IMR-90 (cell line): ENCODE data around the gene C6. TPM values are rescaled to one million over a fixed set of nuclear protein-coding genes. Genes with fewer than 3 reads are reported as not detected.

ENCODE experiments used
- ATAC-seq: fragments of 200-7000 bp; cut with Tn5 transposase; 2 replicates; pipeline ENCODE4 v1.9.1; 2020; ENCODE audit warnings: low read depth, mild to moderate bottlenecking, moderate library complexity
- BruUV-seq: library from RNA; stranded (reverse); fragments of 400-500 nt; replicated peaks from 2 replicates; lab custom pipeline; 2021; lab: Mats Ljungman, UMichigan
- CTCF ChIA-PET: fragments of 300-600 bp; formaldehyde crosslinking; extraction: SDS; loops from one replicate; lab custom pipeline; 2021; ENCODE audit warnings: antibody characterized with exemption; lab: Yijun Ruan, JAX
- POLR2A ChIA-PET: fragments of 300-600 bp; sonication (Branson Sonifier 250); formaldehyde crosslinking; loops from one replicate; lab custom pipeline; 2022; ENCODE audit warnings: antibody characterized with exemption; ENCODE audit not compliant: unreplicated experiment; lab: Charles Lee
- DNase-seq: peaks from one replicate; pipeline ENCODE4 v3.0.0; 2013
- H2AFZ ChIP-seq: replicated peaks from 2 replicates; pipeline ENCODE3; 2013; ENCODE audit warnings: low read length, mild to moderate bottlenecking; ENCODE audit not compliant: poor library complexity
- H2AK5ac ChIP-seq: 2 replicates; pipeline ENCODE4 v1.6.1; 2013; ENCODE audit warnings: low read depth, low read length, inconsistent platforms
- H2AK9ac ChIP-seq: replicated peaks from 2 replicates; pipeline ENCODE3; 2013; ENCODE audit warnings: mild to moderate bottlenecking, low read depth, low read length, moderate library complexity; ENCODE audit not compliant: poor library complexity
- H2BK120ac ChIP-seq: 2 replicates; pipeline ENCODE4 v1.6.1; 2013; ENCODE audit warnings: low read depth, low read length, inconsistent platforms
- H2BK15ac ChIP-seq: 3 replicates; pipeline ENCODE4 v1.6.1; 2013; ENCODE audit warnings: low read depth, low read length, inconsistent platforms
- H2BK20ac ChIP-seq: 2 replicates; pipeline ENCODE4 v1.6.1; 2013; ENCODE audit warnings: low read depth, mild to moderate bottlenecking, inconsistent platforms, low read length, moderate library complexity
- H2BK5ac ChIP-seq: 2 replicates; pipeline ENCODE4 v1.6.1; 2013; ENCODE audit warnings: mild to moderate bottlenecking, low read depth, low read length, inconsistent platforms; ENCODE audit not compliant: poor library complexity, severe bottlenecking
- H3K14ac ChIP-seq: replicated peaks from 2 replicates; pipeline ENCODE4 v1.6.1; 2013; ENCODE audit warnings: low read depth, low read length, inconsistent platforms
- H3K18ac ChIP-seq: 2 replicates; pipeline ENCODE4 v1.6.1; 2013; ENCODE audit warnings: low read depth, low read length, control low read depth
- H3K23ac ChIP-seq: 2 replicates; pipeline ENCODE4 v1.6.1; 2013; ENCODE audit warnings: low read depth, low read length, inconsistent platforms
- H3K27ac ChIP-seq: 2 replicates; pipeline ENCODE4 v1.5.1; 2013; ENCODE audit warnings: mild to moderate bottlenecking, control low read depth, low read length; ENCODE audit not compliant: insufficient read depth
- H3K27me3 ChIP-seq: 2 replicates; pipeline ENCODE4 v1.6.1; 2013; ENCODE audit warnings: low read length; ENCODE audit not compliant: control insufficient read depth, insufficient read depth
- H3K36me3 ChIP-seq: 2 replicates; pipeline ENCODE4 v1.6.1; 2013; ENCODE audit warnings: low read length, mixed read lengths; ENCODE audit not compliant: control insufficient read depth, insufficient read depth
- H3K4ac ChIP-seq: 2 replicates; pipeline ENCODE4 v1.6.1; 2013; ENCODE audit warnings: low read depth, low read length, inconsistent platforms
- H3K4me1 ChIP-seq: 2 replicates; pipeline ENCODE4 v1.6.1; 2013; ENCODE audit warnings: low read length, mixed read lengths; ENCODE audit not compliant: control insufficient read depth, insufficient read depth
- H3K4me2 ChIP-seq: 2 replicates; pipeline ENCODE4 v1.6.1; 2013; ENCODE audit warnings: low read depth, mild to moderate bottlenecking, control low read depth, low read length, moderate library complexity
- H3K4me3 ChIP-seq: 2 replicates; pipeline ENCODE4 v1.5.1; 2013; ENCODE audit warnings: low read depth, mild to moderate bottlenecking, control low read depth, low read length, moderate library complexity; ENCODE audit not compliant: insufficient read depth
- H3K56ac ChIP-seq: 2 replicates; pipeline ENCODE4 v1.6.1; 2013; ENCODE audit warnings: low read length, inconsistent platforms; ENCODE audit not compliant: insufficient read depth; ENCODE audit errors: extremely low read depth
- H3K79me1 ChIP-seq, 2 experiments: 2 replicates each; pipeline ENCODE4 v1.6.1; 2013; ENCODE audit warnings: low read length in 2 of 2, inconsistent platforms in 1 of 2, low read depth in 1 of 2
- H3K9ac ChIP-seq: 2 replicates; pipeline ENCODE4 v1.6.1; 2013; ENCODE audit warnings: low read depth, low read length, control low read depth
- H3K9me1 ChIP-seq: 2 replicates; pipeline ENCODE4 v1.6.1; 2013; ENCODE audit warnings: low read length, inconsistent platforms; ENCODE audit not compliant: insufficient read depth
- H3K9me3 ChIP-seq: 2 replicates; pipeline ENCODE4 v1.6.1; 2013; ENCODE audit warnings: low read length; ENCODE audit not compliant: control insufficient read depth, insufficient read depth
- H4K20me1 ChIP-seq: 2 replicates; pipeline ENCODE4 v1.6.1; 2013; ENCODE audit warnings: low read length, inconsistent platforms; ENCODE audit not compliant: insufficient read depth
- H4K5ac ChIP-seq: 2 replicates; pipeline ENCODE4 v1.6.1; 2013; ENCODE audit warnings: mild to moderate bottlenecking, low read depth, low read length, control low read depth
- H4K8ac ChIP-seq, 2 experiments: 2 replicates each; pipeline ENCODE4 v1.6.1; 2013; ENCODE audit warnings: low read depth in 2 of 2, low read length in 2 of 2, control low read depth in 1 of 2, inconsistent platforms in 1 of 2
- H4K91ac ChIP-seq: 2 replicates; pipeline ENCODE4 v1.6.1; 2013; ENCODE audit warnings: low read depth, low read length, inconsistent platforms; ENCODE audit not compliant: insufficient read depth
- BHLHE40 ChIP-seq: fragments of 150-350 bp; IDR thresholded peaks from 2 replicates; pipeline ENCODE4 v1.6.1; 2016; ENCODE audit warnings: mild to moderate bottlenecking, low read depth, low read length
- CEBPB ChIP-seq: IDR thresholded peaks from 2 replicates; pipeline ENCODE4 v1.6.1; 2012; ENCODE audit warnings: low read depth, low read length, improper control_type of control experiment
- CHD1 ChIP-seq: IDR thresholded peaks from 2 replicates; pipeline ENCODE4 v1.6.1; 2012; ENCODE audit warnings: low read depth, low read length, improper control_type of control experiment
- FOS ChIP-seq: fragments of 150-350 bp; IDR thresholded peaks from 2 replicates; pipeline ENCODE4 v1.6.1; 2016; ENCODE audit warnings: low read depth, low read length
- MAFK ChIP-seq: IDR thresholded peaks from 2 replicates; pipeline ENCODE4 v1.6.1; 2012; ENCODE audit warnings: low read depth, low read length, improper control_type of control experiment
- MXI1 ChIP-seq: IDR thresholded peaks from 2 replicates; pipeline ENCODE4 v1.6.1; 2012; ENCODE audit warnings: low read depth, mild to moderate bottlenecking, low read length, moderate library complexity, borderline replicate concordance
- SMC3 ChIP-seq: fragments of 150-350 bp; IDR thresholded peaks from 2 replicates; pipeline ENCODE4 v1.6.1; 2016; ENCODE audit warnings: low read depth, mild to moderate bottlenecking, antibody characterized with exemption, low read length, moderate library complexity
- USF2 ChIP-seq: fragments of 150-350 bp; IDR thresholded peaks from 2 replicates; pipeline ENCODE4 v1.6.1; 2017; ENCODE audit warnings: mild to moderate bottlenecking, antibody characterized with exemption, low read length, low read depth
- WGBS, 2 experiments: methylation state at CpG; one replicate each; pipeline versions ENCODE4 v1.1.5 to v1.1.7; 2013; ENCODE audit warnings: missing lambda C conversion rate in 2 of 2; ENCODE audit not compliant: insufficient read length in 1 of 2; ENCODE audit errors: extremely low coverage in 2 of 2; 5-methylcytosine and 5-hydroxymethylcytosine counted together
- dilution Hi-C: fragments of 300-500 bp; cut with HindIII; formaldehyde crosslinking; loops from one replicate; pipeline ENCODE4 v1.14.3; 2018; ENCODE audit warnings: low sequenced_read_pairs; ENCODE audit not compliant: unreplicated experiment
- in situ Hi-C: fragments of 300-500 bp; cut with MboI; formaldehyde crosslinking; loops from 3 replicates; pipeline ENCODE4 v1.14.3; 2019; ENCODE audit warnings: low sequenced_read_pairs, inconsistent platforms, mixed read lengths
- intact Hi-C: fragments of 100-400 bp; cut with micrococcal nuclease; formaldehyde crosslinking; loops from 2 replicates; pipeline ENCODE4 v1.10.0; 2022
- polyA plus RNA-seq, 3 experiments: library from polyadenylated mRNA; depleted of rRNA; stranded (reverse); fragments of >200 nt; gene quantifications; 2 replicates each; pipeline ENCODE4 v1.2.3, GENCODE V29; 2012; ENCODE audit warnings: low replicate concordance in 1 of 3
- total RNA-seq: library from RNA; depleted of rRNA; stranded (reverse); fragments of >200 nt; gene quantifications from 2 replicates; pipeline ENCODE4 v1.2.3, GENCODE V29; 2012

C6 gene
- total and polyA plus RNA-seq, 2 of the 4 experiments (the other 2 are of a cell fraction), result 0.05 to 0.18 TPM

GRCh38 chr5:41223962-41224361 lies 10.6 kb upstream of the C6 start:
- H3K23ac ChIP-seq, result no peak overlapping the region
- H4K20me1 ChIP-seq, result no peaks in the 10 kb centered on the region
- intact Hi-C loops, result no loop called here
- H2AK5ac ChIP-seq, result no peak overlapping the region
- POLR2A ChIA-PET, result no interaction called here
- BruUV-seq, result no TSS peak
- no peak overlapping the region for H3K18ac ChIP-seq
- no peak overlapping the region for H2BK20ac ChIP-seq
- H2BK15ac ChIP-seq, result no peak overlapping the region
- H3K36me3 ChIP-seq, result no peaks in the 10 kb centered on the region
- H3K56ac ChIP-seq, result no peak overlapping the region
- H3K4me3 ChIP-seq, result no peak overlapping the region
- H3K27me3 ChIP-seq, result no peaks in the 10 kb centered on the region
- no peak overlapping the region for H3K4me2 ChIP-seq
- H3K4ac ChIP-seq, result no peak overlapping the region
- dilution Hi-C loops, result no loop called here
- TF ChIP-seq MXI1, result no peak
- peak; percentile 60 for TF ChIP-seq MAFK
- TF ChIP-seq FOS, result no peak
- 0 out of 2 replicates have a peak, but pooled peaks have one; percentile 9 for TF ChIP-seq CEBPB
- TF ChIP-seq CHD1, result no peak
- no peak for TF ChIP-seq SMC3
- no peak for TF ChIP-seq USF2
- no peak for TF ChIP-seq BHLHE40
- in situ Hi-C loops, result no loop called here
- no peak overlapping the region for H3K27ac ChIP-seq
- no peak overlapping the region for H4K5ac ChIP-seq
- no peak overlapping the region for H3K14ac ChIP-seq
- no CpG with 5 or more reads among the region's 2 CpGs for WGBS, 2 experiments
- no peaks in the 10 kb centered on the region for H3K79me1 ChIP-seq
- H4K8ac ChIP-seq, result no peak overlapping the region
- ATAC-seq (no peak), DNase-seq (no peak)
- no peaks in the 10 kb centered on the region for H3K9me3 ChIP-seq
- H2BK5ac ChIP-seq, result no peak overlapping the region
- no peak overlapping the region for H2AK9ac ChIP-seq
- no peak overlapping the region for H3K9ac ChIP-seq
- CTCF ChIA-PET, result no interaction called here
- H2AFZ ChIP-seq, result no peak overlapping the region
- H3K4me1 ChIP-seq, result no peaks in the 10 kb centered on the region; the same call in 1 of the 2 replicates
- no peak overlapping the region for H2BK120ac ChIP-seq
- H3K9me1 ChIP-seq, result no peaks in the 10 kb centered on the region
- no peak overlapping the region for H4K91ac ChIP-seq
